NOMO-1 treated with dmso at 0.1 percent for 144 hours (cell line): ENCODE data around the gene SAG.

Experiments
- DNase-seq: peaks from one replicate; lab custom pipeline; 2025; ENCODE audit not compliant: unreplicated experiment; lab: John Stamatoyannopoulos, UW

Gene SAG

DNA sequence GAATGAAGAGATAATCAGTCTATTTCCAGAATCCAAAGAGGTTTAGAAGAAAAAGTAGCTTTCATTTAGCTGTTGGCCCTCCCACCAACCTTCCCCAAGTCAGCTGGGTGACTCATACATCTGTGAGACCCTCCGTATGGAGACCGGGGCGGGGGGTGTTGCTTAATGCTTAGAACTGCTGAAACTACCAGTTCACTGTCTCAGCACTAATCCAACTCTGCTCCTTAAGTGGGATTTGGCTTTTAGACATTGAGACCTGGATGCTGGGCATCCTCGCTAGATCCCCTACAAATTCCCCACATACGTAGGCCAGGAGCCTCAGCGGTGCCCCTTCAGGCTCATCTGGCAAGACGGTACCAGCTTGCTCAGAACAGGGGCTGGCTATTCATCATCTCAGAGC is at the start of gene SAG:
SAG (plus strand) TSS at position 252 of the 400 bp plus-strand sequence. CDS start 1,374 bp downstream, outside the sequence.
- no peak for DNase-seq

DNA sequence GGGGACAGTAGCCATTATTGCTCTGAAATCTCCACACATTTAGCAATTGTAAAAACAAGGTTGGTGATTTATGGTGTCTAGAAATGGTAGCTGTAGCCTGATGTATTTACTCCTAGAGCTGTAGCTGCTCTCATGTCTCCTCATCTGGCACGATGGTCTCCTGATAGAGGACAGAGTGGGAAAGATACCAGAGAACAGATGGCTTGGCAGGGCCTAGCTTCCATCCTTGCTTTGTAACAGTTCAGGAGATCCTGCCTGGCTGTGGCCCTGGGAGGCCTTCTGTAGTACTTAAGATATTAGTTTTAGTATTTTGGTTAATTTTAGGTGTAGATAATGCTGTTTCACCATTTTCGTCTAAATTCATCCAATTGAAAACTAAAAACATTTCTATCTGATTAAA is 49.4 kb upstream of the SAG start:
- DNase-seq = no peak

DNA sequence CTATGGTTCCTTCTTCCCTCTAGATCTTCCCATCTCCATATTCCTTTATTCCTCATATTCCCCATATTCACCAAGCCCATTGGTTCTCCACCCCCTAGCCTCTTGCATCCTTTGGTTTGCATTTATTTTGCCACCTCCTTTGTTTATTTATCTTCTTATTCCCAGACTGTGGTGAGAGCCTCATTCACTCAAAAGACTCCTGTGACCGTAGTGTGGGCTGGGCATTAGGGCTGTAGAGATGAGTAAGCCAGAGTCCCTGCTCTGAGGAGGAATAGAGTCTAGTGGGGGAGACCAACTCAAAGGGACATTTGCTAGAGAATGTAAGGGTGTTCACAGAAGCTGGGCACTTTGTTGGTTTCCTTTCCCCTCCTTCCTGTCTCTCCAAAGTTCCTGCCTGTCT is 47.9 kb upstream of the SAG start:
- no peak for DNase-seq

DNA sequence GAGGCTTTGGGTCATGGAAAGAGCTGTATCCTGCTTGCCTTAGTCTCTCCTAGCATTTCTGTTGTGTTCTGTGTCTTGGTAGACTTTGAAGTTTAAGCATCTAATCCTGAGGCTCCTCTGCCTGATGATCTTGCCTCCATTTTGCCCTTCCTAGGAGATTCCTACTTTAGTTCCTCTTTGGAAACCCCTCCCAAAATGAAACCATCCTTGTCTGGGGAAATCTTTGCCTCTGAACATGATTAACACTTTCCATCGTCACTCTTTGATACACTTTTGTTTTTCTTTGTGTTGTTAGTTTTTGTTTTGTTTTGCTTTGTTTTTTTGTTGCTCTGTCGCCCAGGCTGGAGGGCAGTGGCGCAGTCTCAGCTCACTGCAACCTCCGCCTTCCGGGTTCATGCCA is 47.0 kb upstream of the SAG start:
- DNase-seq = no peak

DNA sequence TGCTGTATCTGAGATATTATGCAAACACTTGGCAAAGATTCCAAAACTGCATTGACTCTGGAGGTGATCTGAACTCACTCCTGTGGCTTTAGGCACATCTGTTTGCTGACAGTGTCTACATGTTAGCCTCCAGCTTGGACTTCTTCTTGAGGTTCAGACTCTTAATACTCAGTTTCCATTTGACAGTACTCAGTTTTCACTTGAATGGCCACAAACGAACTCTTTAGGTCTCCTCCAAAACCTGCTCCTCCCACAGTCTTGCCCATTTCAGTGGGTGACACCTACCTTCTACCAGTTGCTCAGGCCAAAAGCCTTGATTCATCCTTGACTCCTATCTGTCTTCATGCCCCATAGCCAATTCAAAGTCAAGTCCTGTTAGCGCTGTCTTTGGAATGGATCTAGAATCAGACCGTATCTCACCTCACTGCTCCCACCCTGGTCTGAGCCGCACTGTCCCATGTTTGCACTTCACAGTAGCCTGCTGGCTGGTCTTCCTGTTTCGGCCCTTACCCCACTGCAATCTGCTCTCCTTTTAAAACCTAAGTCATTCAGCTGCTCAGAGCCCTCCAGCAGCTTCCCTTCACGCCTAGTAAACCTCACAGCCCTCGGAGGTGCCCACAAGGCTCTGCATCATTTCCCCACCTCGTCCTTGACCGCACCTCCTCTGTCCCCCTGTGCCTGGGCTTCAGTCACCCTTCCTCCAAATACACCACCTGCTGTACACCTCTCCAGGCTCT is 45.6 kb upstream of the SAG start:
- DNase-seq = no peak

DNA sequence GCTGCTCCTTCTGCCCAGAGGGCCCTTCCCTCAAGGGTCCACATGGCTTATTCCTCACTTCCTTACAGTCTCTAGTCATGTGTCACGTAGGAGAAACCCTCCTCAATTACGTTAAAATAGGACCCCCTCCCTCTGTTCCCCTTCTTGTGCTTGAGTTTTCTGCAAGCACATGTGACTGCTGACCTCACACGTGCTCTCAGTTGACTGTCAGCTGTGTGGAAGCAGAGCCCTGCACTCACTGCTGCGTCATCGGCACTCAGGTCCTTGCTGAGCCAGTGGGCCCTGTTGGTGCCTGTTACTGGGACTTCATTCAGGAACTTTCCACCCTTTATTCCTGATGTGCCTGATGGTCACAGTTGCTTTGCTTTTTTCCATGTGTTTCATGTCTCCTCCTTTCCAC is 45.1 kb upstream of the SAG start:
- no peak for DNase-seq

DNA sequence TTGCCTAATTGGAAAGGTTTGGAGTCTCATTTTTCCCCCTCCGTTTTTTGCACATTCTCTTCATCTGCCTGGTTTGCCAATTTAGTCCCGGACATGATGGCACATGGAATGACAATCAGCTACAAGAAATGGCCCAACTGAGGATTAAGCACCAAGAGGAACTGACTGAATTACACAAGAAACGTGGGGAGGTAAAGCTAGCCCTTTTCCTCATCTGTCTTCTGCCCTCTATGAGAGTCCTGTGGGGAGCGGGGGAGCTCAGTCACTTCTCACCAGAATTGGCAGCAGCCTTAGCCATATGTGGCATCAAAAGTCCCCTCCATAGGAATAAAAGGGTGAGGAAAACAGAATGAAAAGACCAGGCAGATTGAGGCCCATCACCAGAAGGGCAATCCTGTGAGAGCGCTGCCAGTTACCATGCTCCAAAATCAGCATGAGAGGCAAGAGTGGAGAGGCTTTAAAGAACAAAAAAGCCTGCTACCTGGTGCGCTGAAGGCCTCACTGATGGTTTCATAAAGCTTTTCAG is 44.5 kb upstream of the SAG start:
- DNase-seq = no peak

DNA sequence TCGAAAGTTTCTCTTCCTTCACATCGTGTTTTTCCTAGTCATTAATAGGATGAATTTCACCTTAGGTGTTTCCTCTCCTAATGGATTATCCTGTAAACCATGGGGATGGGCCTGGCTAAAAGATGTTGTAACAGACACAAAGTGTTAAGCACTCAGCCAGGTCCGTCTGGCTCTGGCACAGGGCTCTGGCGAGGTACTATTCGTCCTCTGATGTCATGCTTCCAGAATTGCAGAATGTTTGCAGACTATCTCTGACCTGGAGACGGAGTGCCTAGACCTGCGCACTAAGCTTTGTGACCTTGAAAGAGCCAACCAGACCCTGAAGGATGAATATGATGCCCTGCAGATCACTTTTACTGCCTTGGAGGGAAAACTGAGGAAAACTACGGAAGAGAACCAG is 42.9 kb upstream of the SAG start:
- no peak for DNase-seq

DNA sequence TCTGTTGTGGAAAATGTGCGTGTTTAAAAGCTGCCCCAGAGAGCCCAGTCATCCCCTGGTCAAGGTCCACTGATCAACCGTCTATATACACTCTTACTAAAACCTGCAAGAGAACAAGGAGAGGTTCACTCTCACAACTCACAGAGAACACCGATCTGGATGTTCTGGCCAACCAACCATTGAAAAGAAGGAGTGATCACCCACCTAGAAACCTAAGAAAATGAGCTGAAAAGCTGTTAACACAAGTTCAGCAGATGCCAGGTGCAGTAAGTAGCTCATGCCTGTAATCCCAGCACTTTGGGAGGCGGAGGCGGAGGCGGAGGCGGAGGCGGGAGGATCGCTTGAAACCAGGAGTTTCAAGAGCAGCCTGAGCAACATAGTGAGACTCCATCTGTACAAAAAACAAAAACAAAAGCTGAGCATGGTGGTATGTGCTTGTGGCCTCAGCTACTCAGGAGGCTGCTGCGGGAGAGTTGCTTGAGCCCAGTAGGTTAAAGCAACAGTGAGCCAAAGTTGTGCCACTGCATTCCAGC is 41.7 kb upstream of the SAG start:
- DNase-seq = no peak

DNA sequence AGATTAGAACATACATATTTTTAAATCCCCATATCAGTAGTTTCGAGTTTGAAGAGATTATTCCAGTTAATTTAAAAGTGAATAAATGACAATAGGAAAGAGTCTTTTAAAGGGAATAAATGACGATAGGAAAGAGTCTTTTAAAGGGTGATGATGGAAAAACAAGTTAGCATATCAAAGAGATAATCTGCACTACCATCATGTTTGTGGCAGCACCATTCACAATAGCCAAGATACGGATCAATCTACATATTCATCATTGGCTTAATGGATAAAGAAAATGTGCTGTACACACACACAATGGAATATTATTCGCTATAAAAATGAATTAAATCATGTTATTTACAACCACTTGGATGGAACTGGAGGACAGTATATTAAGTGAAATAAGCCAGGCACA is 41.1 kb upstream of the SAG start:
- no peak for DNase-seq

DNA sequence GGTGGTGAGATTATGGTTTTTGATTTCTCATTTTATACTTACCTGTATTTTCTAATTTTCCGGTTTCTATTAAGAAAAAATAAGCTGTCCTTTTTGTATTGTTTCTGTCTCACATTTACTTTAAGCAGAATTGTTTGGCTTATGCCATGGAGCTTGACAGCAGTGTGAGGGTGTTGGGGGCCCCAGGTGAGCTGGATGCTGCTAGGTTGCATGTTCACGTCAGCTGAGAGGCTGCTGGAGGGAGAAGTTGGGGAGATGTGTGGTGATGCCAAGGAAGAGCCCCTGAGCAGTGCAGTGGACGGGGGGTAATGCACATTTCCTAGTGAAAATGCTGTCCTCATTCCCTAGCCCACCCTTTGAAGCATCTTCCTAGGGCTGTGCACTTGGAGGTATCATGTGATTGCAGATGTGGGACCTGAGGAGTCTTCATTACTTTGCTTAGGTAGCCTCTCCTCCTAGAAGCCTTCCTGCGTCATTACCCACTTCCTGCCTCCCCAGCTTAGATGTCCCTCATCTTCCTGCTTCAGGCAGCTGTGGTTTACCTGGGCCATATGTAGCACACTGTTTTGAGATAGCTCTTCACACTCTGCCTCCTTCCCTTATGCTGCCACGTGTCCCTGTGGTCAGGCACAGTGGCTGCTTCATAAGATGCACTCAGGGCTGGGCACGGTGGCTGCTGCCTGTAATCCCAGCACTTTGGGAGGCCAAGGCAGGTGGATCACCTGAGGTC is 39.9 kb upstream of the SAG start:
- no peak for DNase-seq

DNA sequence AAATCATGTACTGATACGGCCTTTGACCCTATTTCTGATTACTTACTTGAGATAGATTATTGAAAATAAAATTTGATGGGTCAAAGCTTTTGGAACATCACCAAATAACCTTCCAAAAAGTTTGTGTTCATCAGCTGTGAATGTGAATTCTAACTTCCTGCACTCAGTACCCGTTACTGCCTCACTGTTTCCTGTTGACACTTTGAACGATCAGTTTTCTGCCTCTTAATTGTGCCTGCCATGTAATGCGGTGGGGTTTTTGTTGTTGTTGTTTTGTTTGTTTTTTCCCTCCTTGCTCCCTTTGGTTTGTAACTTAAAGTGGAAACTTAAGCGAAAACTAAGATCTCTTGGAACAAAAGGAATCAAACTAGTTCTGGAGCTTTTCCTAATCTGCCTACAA is 37.2 kb upstream of the SAG start:
- DNase-seq = no peak

DNA sequence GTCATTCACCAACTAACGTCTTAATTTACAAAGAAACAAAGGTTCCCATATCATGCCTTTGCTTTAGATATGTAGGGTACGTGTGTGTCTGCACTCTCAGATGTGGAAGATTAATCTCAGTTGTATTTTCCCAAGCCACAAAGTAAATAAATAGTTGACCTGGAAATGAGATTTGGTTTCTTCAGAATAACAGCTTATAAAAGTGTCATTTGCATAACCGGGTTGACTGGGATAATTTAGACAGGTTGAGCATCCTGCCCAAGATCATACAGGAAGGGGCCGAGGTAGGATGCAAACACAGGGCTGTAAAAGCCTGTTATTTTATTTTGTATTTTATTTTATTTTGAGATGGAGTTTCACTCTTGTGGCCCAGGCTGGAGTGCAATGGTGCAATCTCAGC is 36.7 kb upstream of the SAG start:
- DNase-seq = no peak

DNA sequence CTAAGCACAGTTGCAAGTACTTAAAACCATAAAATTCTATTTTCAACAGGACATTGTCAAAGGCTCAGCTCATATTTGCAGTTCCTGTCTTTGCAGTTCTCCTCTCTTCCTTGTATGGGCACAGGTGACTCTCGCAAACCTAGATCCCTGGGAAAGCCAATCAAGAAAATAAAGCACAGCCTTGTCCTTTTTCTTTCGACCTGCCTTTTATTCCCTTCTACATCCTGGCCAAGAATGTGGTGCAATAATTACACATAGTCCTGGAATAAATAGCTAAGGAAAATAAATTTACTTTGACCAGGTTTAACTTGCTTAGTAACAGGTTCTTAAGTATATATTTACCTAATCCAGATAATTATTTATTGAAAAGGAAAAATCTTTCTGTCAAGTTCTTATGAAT is 35.9 kb upstream of the SAG start:
- DNase-seq = no peak

DNA sequence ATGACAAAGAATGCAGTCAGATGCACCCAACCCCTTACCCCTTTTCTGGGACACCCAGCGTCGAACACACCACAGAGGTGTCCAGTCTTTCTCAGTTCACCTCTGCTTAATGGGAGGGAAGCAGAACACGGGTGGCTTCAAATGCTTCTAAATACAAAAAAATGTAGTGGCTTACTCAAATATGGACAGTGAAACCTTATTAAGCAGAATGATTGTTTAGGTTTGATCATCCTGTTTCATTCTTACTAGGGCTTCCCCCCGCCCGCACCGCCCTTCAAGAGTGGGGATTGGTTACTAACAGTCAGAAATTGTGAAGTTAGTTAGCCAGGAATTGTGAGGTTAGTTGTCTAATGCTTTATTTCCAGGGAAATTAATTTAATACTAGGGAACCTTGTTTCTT is 34.5 kb upstream of the SAG start:
- DNase-seq = no peak

DNA sequence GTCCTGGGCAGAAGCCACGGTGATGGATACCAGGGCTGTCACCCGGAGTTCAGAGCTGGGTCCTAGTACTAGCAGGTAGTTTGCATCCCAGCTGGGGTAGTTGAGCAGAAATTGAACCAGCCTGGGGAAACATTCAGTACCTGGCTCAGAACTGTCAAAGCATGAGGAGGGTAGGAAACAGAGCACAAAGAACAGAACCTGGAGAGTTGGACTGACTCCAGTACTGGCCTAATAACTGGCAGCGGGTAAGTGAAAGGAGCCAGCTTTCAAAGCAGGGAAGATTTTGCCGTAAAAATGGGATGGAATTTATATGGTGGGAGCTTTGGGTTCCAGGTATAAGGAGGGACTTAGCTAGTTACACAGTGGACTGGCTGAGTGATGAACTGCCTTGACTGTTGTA is 32.4 kb upstream of the SAG start:
- no peak for DNase-seq

DNA sequence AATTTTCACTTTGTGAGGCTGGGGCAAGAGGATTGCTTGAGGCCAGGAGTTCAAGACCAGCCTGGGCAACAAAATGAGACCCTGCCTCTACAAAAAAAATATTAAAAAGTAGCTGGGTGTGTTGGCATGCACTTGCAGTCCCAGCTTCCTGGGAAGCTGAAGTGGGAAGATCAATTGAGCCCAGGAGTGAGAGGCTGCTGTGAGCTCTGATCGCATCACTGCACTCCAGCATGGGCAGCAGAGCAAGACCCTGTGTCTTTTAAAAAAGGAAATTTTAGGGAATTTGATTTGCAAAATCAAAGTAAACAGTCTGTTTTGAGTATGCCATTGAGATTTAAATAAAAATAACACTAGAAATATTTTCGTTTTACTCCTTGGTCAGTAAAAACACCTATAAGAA is 28.7 kb upstream of the SAG start:
- DNase-seq = no peak

DNA sequence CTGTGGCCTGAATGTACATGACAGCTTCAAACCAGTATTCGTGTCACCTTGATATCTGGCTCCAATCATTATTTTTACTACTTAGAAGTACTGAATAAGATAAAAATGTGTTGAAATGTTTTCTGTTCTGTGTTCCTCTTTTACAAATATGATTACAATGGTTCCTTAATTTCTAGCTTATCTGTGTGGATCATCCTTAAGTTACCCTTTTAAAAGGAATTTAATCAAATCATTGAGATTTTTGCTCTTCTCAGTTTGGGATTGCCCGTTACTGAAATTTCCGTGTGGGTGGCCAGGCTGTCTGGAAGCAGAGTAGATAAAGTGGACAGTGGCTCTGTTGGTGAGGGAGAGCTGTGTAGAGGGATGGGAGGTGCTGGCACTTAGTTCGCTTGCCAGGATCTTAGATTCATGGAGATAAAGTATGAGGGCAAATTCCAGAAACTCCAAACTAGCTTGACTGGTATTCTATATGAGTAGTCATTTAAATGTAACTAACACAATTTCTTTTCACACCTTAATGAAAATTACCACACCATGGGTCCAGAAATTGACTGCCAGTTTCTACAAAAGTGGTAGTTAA is 27.4 kb upstream of the SAG start:
- DNase-seq = no peak

DNA sequence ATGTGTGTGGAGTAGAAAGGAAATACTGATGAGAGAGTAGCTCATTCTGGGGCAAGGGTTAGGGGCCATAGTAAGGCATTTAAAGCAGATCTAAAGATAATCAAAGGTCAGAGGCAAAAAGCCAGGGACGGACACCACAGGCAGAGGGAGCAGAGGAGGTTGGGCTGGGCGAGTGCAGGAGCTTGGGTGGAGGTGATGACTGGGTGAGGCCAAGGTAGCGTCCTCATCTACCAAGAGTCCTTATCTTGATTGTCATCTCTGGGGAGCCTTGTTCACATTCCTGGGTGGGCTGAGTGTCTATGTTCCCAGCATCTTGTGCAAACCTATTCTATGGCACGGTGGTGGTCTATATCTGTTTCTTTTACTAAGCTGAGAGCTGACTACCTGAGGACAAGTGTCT is 26.1 kb upstream of the SAG start:
- no peak for DNase-seq

DNA sequence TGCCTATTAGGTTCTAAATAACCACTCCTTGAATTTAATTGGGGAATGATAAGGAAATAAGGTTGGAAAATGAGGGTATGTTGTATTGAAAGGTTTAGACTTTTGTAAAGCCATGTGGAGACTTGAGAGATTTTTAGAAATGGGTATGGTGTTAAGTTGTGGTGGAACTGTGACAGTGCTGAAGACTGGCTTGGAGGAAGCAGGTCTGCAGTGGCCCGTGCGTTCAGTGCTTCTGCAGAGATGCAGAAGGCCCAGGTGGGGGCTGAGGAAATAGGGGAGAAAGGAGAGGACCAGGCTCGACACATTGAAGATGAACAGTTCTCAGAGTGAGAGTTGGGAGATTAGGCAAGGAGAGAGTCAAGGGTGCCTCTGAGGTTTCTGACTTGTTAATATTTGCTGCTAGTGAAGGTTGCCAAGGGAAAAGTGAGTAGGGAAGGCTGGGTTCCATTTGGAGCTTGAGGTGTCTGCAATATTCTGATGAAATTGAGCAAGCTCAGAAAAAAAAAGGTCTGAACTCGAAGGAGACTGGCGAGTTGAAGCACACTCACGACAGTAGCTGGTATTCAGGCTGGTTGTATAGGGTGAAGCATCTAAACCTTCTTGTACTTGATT is 25.5 kb upstream of the SAG start:
- DNase-seq = no peak

DNA sequence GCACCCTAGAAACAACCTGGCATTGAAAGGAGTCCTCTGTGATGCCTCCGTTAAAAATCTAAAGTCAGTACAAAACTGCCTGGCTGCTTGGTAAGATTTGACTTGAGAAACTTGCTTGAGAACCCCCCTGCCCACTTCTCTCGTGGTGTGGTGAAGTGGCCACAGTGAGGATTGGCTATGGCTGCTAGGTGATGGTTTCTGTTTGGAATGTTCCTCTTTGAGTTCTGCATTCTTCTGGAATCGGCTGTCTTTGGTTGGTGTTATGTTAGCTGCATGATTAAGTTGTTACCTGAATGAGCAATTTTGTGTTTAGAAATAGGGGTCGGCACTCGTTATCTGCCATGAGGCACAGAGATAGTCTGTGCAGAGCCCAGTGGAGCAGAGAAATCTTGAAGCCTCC is 21.7 kb upstream of the SAG start:
- no peak for DNase-seq

DNA sequence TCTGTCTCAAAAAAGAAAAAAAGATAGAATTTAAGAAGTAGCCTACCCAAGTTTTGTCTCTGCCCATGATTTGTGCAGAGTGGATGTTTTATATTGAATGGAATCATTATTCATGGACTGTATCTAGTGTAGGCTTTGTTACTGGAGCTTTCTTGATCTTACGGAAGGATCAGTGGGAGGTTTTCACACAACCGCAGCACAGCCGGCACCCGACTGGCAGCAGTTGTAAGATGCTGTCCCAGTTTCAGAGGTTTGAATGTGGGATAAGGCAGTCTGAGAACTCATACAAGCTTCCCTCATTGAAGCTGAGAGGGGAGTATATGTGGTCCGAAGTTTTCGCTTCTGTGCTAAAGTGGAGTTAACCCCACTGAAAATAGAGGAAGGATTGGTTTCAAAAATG is 19.7 kb upstream of the SAG start:
- no peak for DNase-seq
